Lung (tissue), 12 donors: ENCODE data around the gene IL6ST. TPM values are rescaled to one million over a fixed set of nuclear protein-coding genes. Genes with fewer than 3 reads are reported as not detected.

Experiments used
- ATAC-seq: fragments of 200-7000 bp; cut with Tn5 transposase; one replicate; pipeline ENCODE4 v1.9.1; 2020; ENCODE audit warnings: moderate number of reproducible peaks; ENCODE audit not compliant: insufficient read depth, low FRiP score
- DNase-seq, 3 donors: peaks; one replicate each; pipeline ENCODE4 v3.0.0-alpha.2; 2013 to 2017
- H3K27ac ChIP-seq, 2 donors: one replicate each; pipeline ENCODE4 v1.5.1; 2013; ENCODE audit warnings: mild to moderate bottlenecking in 2 of 2, moderate library complexity in 2 of 2, control low read depth in 1 of 2, inconsistent platforms in 1 of 2, low read depth in 1 of 2, low read length in 1 of 2
- H3K27me3 ChIP-seq, 3 donors: one replicate each; pipeline ENCODE4 v1.5.1; 2013; ENCODE audit warnings: low read length in 2 of 3; ENCODE audit not compliant: control insufficient read depth in 3 of 3, insufficient read depth in 3 of 3
- H3K36me3 ChIP-seq, 4 donors: one replicate each; pipeline ENCODE4 v1.5.1; 2013; ENCODE audit warnings: low read length in 4 of 4, mild to moderate bottlenecking in 1 of 4, moderate library complexity in 1 of 4; ENCODE audit not compliant: control insufficient read depth in 4 of 4, insufficient read depth in 4 of 4
- H3K4me1 ChIP-seq, 5 donors: one replicate each; pipeline ENCODE4 v1.5.1; 2013; ENCODE audit warnings: low read length in 5 of 5, mild to moderate bottlenecking in 2 of 5, moderate library complexity in 1 of 5; ENCODE audit not compliant: control insufficient read depth in 5 of 5, insufficient read depth in 5 of 5
- H3K4me3 ChIP-seq: one replicate; pipeline ENCODE4 v1.5.1; 2013; ENCODE audit warnings: mild to moderate bottlenecking, control low read depth, moderate library complexity
- H3K9ac ChIP-seq, 2 donors: one replicate each; pipeline ENCODE4 v1.5.1; 2013; ENCODE audit warnings: low read length in 2 of 2, control low read depth in 1 of 2; ENCODE audit not compliant: insufficient read depth in 1 of 2
- H3K9me3 ChIP-seq, 4 donors: one replicate each; pipeline ENCODE4 v1.5.1; 2013; ENCODE audit warnings: low read length in 3 of 4, mild to moderate bottlenecking in 1 of 4, moderate library complexity in 1 of 4; ENCODE audit not compliant: control insufficient read depth in 4 of 4, insufficient read depth in 3 of 4
- CTCF ChIP-seq: IDR thresholded peaks from 2 replicates; pipeline ENCODE4 v1.5.1; 2012; ENCODE audit warnings: mild to moderate bottlenecking; ENCODE audit errors: control extremely low read depth, extremely low read depth
- WGBS, 2 donors: extraction: QIAGEN DNeasy Blood & Tissue Kit; methylation state at CpG; one replicate each; pipeline ENCODE4 v1.1.7; 2013; 5-methylcytosine and 5-hydroxymethylcytosine counted together
- polyA plus RNA-seq, 2 donors: library from polyadenylated mRNA; stranded (reverse); fragments of 200-250 nt; gene quantifications; one replicate each; pipeline ENCODE4 v1.2.1, GENCODE V29; 2013
- total RNA-seq, 2 donors: library from RNA; depleted of rRNA in 1 of 2; stranded (reverse); fragments of >200 nt in 1 of 2; gene quantifications; one replicate each; pipeline ENCODE4 v1.2.1, GENCODE V29; 2014 to 2021
- donor health status: control.
- donor health status: control.
- donor health status: Bipolar disorder and iron deficiency.
- donor health status: healthy.
- donor health status: DM: yes; HTN: yes; CAD: no.

IL6ST gene
- total and polyA plus RNA-seq, 4 donors: 47.8 to 377 (median 196) TPM

GRCh38 chr5:55929020-55929799 is 65.6 kb downstream of the IL6ST start:
- 91% methylated on average over 12 of the region's 12 CpGs for WGBS, 2 donors

GRCh38 chr5:55927861-55928655 is 66.7 kb downstream of the IL6ST start:
- no peak overlapping the region for H3K4me3 ChIP-seq
- 90 to 93% methylated on average over 12 of the region's 12 CpGs for WGBS, 2 donors
- TF ChIP-seq CTCF: no peak

More at GRCh38 chr5:55929020-55929799, 65.6 kb downstream of the IL6ST start:
- H3K9me3 ChIP-seq: no peaks in the 10 kb centered on the region
- DNase-seq (no peak), ATAC-seq (no peak)
- H3K4me1 ChIP-seq: peaks cover 0 to 8% (median 0%) of the 10 kb centered on the region in 5 donors
- no peaks in the 10 kb centered on the region for H3K27me3 ChIP-seq
- H3K9ac ChIP-seq: no peak overlapping the region
- TF ChIP-seq CTCF: no peak
- no peak overlapping the region for H3K4me3 ChIP-seq
- H3K27ac ChIP-seq: no peak overlapping the region
- no peaks in the 10 kb centered on the region for H3K36me3 ChIP-seq

GRCh38 chr5:55926476-55926875 is 68.3 kb downstream of the IL6ST start:
- Histone ChIP-seq H3K4me1 (peaks cover 0 to 7% (median 0%) of the 10 kb centered on the region in 5 donors), H3K9me3 (no peaks in the 10 kb centered on the region), H3K27ac (no peak overlapping the region), H3K9ac (no peak overlapping the region), H3K36me3 (no peaks in the 10 kb centered on the region), H3K27me3 (no peaks in the 10 kb centered on the region), H3K4me3 (no peak overlapping the region)
- TF ChIP-seq CTCF: no peak
- WGBS, 2 donors: 96% methylated on average over 5 of the region's 5 CpGs
- ATAC-seq (no peak), DNase-seq (no peak)

More at GRCh38 chr5:55927861-55928655, 66.7 kb downstream of the IL6ST start:
- Histone ChIP-seq H3K27ac (no peak overlapping the region), H3K4me1 (peaks cover 0 to 6% (median 0%) of the 10 kb centered on the region in 5 donors), H3K36me3 (no peaks in the 10 kb centered on the region), H3K9ac (no peak overlapping the region), H3K9me3 (no peaks in the 10 kb centered on the region), H3K27me3 (no peaks in the 10 kb centered on the region)
- no peak for DNase-seq
- ATAC-seq: no peak
